Measurements from ENCODE around the gene PPARD. TPM values are rescaled to one million over a fixed set of nuclear protein-coding genes. Genes with fewer than 3 reads are reported as not detected.

PPARD gene
- total RNA-seq, 6 experiments from 2014 or later, result 39.0 to 46.4 (median 41.2) TPM

- Mint-ChIP-seq H3K27ac (peak overlapping the region; percentile 67), H3K9me3 (no peaks in the 10 kb centered on the region), H3K4me3 (no peak overlapping the region), H3K4me1 (ENCODE audit: low read depth) (peaks cover 38% of the 10 kb centered on the region), H3K27me3 (ENCODE audit: insufficient read depth) (peaks cover 1% of the 10 kb centered on the region), H3K36me3 (ENCODE audit: low read depth) (peaks cover 13% of the 10 kb centered on the region)
- peak; percentile 54 for DNase-seq
- TF ChIP-seq CTCF (IDR thresholded peaks at IDR 0.05), result peak; percentile 70
These were observed 77.1 kb downstream of the PPARD start for GRCh38 chr6:35419417-35419816.

- no peak for TF ChIP-seq CTCF (IDR thresholded peaks at IDR 0.05)
- H3K4me1 Mint-ChIP-seq (ENCODE audit: low read depth), result peaks cover 38% of the 10 kb centered on the region
- H3K36me3 Mint-ChIP-seq (ENCODE audit: low read depth), result peaks cover 18% of the 10 kb centered on the region
- H3K4me3 Mint-ChIP-seq, result no peak overlapping the region
- H3K27me3 Mint-ChIP-seq (ENCODE audit: insufficient read depth), result peaks cover 1% of the 10 kb centered on the region
- no peaks in the 10 kb centered on the region for H3K9me3 Mint-ChIP-seq
- no peak for DNase-seq
- peak overlapping the region; percentile 67 for H3K27ac Mint-ChIP-seq
These were observed 77.6 kb downstream of the PPARD start for GRCh38 chr6:35419961-35420360.

- no peak for TF ChIP-seq CTCF (IDR thresholded peaks at IDR 0.05)
- Mint-ChIP-seq H3K36me3 (ENCODE audit: low read depth) (peaks cover 38% of the 10 kb centered on the region), H3K9me3 (peaks cover 15% of the 10 kb centered on the region), H3K27me3 (ENCODE audit: insufficient read depth) (peaks cover 4% of the 10 kb centered on the region), H3K27ac (peak overlapping the region; percentile 83), H3K4me1 (ENCODE audit: low read depth) (peaks cover 50% of the 10 kb centered on the region), H3K4me3 (peak overlapping the region; percentile 62)
- peak; percentile 92 for DNase-seq
These were observed 82.9 kb downstream of the PPARD start for GRCh38 chr6:35425284-35425683.

GRCh38 chr6:35426074-35426473 lies 83.7 kb downstream of the PPARD start:
- H3K27me3 Mint-ChIP-seq (ENCODE audit: insufficient read depth), result peaks cover 4% of the 10 kb centered on the region
- H3K4me3 Mint-ChIP-seq, result peak overlapping the region; percentile 33
- no peak for TF ChIP-seq CTCF (IDR thresholded peaks at IDR 0.05)
- H3K4me1 Mint-ChIP-seq (ENCODE audit: low read depth), result peaks cover 50% of the 10 kb centered on the region
- peaks cover 15% of the 10 kb centered on the region for H3K9me3 Mint-ChIP-seq
- H3K36me3 Mint-ChIP-seq (ENCODE audit: low read depth), result peaks cover 40% of the 10 kb centered on the region
- peak overlapping the region; percentile 73 for H3K27ac Mint-ChIP-seq
- no peak for DNase-seq

- H3K27ac Mint-ChIP-seq, result peak overlapping the region; percentile 90
- H3K4me1 Mint-ChIP-seq (ENCODE audit: low read depth), result peaks cover 50% of the 10 kb centered on the region
These were observed 85.1 kb downstream of the PPARD start for GRCh38 chr6:35427435-35427834.

More at GRCh38 chr6:35427435-35427834, 85.1 kb downstream of the PPARD start:
- peaks cover 15% of the 10 kb centered on the region for H3K9me3 Mint-ChIP-seq
- peaks cover 4% of the 10 kb centered on the region for H3K27me3 Mint-ChIP-seq (ENCODE audit: insufficient read depth)
- H3K36me3 Mint-ChIP-seq (ENCODE audit: low read depth), result peaks cover 40% of the 10 kb centered on the region
- TF ChIP-seq CTCF (IDR thresholded peaks at IDR 0.05), result no peak
- no peak for DNase-seq
- 0 out of 2 replicates have a peak overlapping the region, but pooled peaks have one; percentile 70 for H3K4me3 Mint-ChIP-seq

Data from HFFc6 (cell line).